G401 (cell line): Measurements from ENCODE around the gene LTV1. TPM values are rescaled to one million over a fixed set of nuclear protein-coding genes. Genes with fewer than 3 reads are reported as not detected.
A peak's percentile ranks its signal among the peaks of the same experiment; 100 is the strongest.
"Not testable (repeated sequence)": the region's sequence is repeated elsewhere in the genome, so short reads cannot be mapped to it uniquely, and the experiment has no call there.

Experiments used
- DNase-seq: peaks from one replicate; pipeline ENCODE4 v3.0.0-alpha.2; 2015; ENCODE audit warnings: low spot score
- in situ Hi-C: cut with HindIII; loops from 2 replicates; pipeline ENCODE4 v1.10.0; 2016; ENCODE audit warnings: low sequenced_read_pairs, mixed read lengths
- total RNA-seq: library from RNA; depleted of rRNA; stranded (reverse); fragments of >200 nt; shearing (Covaris generic); gene quantifications from 2 replicates; pipeline ENCODE4 v1.2.3, GENCODE V29; 2014

LTV1 gene
- total RNA-seq, 1 experiment from 2014 or later, result 37.0 TPM

DNA sequence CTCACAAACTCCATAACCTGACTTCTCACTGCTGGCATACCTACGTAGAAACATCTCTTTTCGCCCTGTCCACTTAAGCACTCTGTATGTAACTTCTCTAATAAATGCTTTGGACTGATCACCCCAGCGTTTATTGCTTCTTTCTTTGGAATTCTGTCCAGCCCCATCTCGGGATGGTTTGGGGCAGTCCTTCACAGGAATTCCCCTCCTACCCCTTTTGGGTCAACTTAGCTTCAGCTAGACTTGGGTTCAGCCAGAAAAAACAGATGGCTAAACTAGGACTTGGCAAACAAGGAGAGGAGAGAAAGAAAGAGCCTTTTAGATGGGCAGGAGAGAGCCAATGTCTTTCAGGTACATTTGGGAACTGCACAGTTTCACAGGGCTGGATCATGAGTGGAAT, 3.9 kb upstream of the LTV1 start:
- no peak for DNase-seq
- in situ Hi-C loops, result no loop called here

GRCh38 chr6:143840595-143841265, 2.4 kb upstream of the LTV1 start:
- no peak for DNase-seq
- in situ Hi-C loops, result no loop called here

DNA sequence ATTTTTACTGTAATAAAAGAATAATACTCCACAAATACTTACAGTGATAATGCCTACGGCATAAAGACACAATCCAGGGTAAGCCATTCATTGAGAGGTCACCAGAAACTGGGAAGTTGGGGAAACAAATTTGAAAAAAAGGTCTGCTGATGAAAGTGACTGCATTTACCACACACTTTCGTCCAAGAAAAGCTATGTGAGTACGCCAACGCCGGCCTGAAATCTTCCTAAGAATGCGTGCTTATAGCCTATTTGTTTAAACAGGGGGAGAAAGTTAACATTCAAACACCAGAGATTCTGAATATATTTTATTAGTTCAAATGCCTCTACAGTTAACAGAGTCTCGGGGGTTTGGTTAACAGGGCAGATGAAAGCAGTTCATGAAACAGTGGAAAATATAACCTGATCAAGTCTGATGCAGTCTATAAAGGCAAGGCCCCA, 657 bp upstream of the LTV1 start:
- in situ Hi-C loops, result no loop called here
- DNase-seq, result peak; percentile 71

DNA sequence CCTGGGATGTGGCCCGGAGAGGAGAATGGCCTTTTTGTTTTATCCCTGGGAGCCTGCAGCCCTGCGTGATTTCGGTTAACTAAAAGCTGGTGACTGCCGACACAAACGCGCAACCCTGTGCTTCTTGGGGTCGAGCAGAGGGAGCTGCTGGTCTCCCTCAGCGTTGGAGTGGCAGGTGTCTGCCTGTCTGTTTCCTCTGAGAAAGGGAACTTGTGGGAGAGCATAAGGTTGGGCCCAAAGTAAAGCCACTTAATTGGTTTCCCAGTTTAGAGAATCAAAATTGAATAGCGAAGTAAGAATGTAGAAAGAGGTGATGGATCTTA, 500 bp downstream of the LTV1 start:
- in situ Hi-C loops, result no loop called here
- DNase-seq, result no peak

DNA sequence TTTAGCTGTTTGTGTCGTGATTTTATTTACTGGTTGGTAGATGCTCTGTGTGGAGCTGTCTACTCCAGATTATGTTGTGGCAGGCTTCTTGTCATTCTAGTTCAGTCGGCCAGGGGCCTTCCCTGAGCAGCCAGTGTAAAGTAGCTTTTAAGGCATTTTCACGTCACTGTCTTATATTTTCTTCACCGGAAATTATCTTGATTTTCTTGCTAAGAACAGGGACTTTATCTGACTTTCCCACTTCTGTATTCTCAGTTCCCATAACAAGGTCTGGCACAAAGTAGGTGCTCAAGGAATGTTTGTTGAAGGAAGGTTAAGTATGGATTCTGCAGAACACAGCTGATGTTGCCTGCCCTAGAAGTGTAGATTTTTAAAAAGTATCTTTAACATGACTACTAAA, 868 bp downstream of the LTV1 start:
- no peak for DNase-seq
- in situ Hi-C loops, result no loop called here

DNA sequence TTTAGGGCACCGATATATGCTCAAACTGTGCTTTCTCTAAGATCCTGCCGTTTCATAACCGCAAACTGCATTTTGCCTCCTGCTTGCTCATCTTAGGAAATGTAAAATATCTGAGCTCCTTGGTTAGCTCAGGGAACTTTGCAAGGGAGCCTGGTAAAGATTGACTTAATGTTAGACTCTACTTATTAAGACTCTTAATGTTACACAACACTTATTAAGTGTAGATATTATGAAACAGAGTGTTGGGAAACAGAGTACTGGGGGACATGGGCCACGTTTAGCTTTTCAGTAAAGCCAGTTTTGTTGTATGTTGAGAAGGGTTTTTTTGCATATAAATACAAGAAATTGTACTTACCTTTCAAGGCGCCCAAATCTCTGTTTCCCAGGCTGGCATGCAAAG, 1.9 kb downstream of the LTV1 start:
- DNase-seq, result no peak
- in situ Hi-C loops, result no loop called here

GRCh38 chr6:143851706-143852105, 8.6 kb downstream of the LTV1 start:
- DNase-seq, in situ Hi-C loops: not testable (repeated sequence)

DNA sequence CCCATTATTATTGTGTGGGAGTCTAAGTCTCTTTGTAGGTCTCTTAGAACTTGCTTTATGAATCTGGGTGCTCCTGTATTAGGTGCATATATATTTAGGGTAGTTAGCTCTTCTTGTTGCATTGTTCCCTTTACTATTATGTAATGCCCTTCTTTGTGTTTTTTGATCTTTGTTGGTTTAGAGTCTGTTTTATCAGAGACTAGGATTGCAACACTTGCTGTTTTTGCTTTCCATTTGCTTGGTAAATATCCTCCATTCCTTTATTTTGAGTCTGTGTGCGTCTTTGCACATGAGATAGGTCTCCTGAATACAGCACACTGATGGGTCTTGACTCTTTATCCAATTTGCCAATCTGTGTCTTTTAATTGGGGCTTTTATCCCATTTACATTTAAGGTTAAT, 11.9 kb downstream of the LTV1 start:
- in situ Hi-C loops, DNase-seq: not testable (repeated sequence)

GRCh38 chr6:143856762-143857161, 13.6 kb downstream of the LTV1 start:
- DNase-seq, in situ Hi-C loops: not testable (repeated sequence)

- in situ Hi-C loops, result no loop called here
- no peak for DNase-seq
Observed at GRCh38 chr6:143857651-143858050, 14.5 kb downstream of the LTV1 start.

DNA sequence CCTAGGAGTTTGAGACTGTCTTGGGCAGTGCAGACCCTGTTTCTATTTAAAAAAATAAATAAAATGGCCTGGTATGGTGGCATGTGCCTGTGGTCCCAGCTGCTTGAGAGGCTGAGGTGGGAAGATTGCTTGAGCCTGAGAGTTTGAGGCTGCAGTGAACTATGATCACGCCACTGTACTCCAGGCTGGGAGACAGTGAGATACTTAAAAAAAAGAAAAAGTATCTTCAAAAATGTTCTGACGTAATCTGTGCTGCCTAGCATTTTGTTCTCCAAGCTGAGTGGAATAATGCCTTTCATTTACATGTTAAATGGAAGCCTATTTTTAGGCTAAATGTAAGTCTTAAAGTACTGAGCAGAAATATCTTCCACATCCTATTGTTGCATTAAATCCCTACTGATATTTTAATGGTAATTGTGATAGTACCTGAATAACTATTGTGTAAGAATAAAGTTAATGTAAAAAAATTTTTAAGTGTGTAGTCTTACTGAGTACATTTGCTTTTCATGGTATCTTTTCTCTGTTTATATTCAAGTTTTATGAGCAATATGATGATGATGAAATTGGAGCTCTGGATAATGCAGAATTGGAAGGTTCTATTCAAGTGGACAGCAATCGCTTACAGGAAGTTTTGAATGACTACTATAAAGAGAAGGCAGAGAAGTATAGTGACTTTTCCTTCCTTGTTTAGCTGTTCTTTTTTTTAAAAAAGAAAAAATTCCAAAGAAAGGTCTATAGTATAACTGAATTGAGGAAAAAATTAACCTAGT, 16.9 kb downstream of the LTV1 start:
- DNase-seq, result no peak
- in situ Hi-C loops, result no loop called here

GRCh38 chr6:143863771-143864170, 20.6 kb downstream of the LTV1 start:
- no peak for DNase-seq
- in situ Hi-C loops, result no loop called here

- DNase-seq, result no peak
Observed at GRCh38 chr6:143864234-143864633, 21.1 kb downstream of the LTV1 start, which contains the start of gene ZC2HC1B. ZC2HC1B (plus strand) TSS chr6:143864474; CDS start chr6:143864540, 66 bp downstream.

GRCh38 chr6:143867236-143867635, 24.1 kb downstream of the LTV1 start:
- in situ Hi-C loops, result no loop called here
- no peak for DNase-seq

More at GRCh38 chr6:143864234-143864633, 21.1 kb downstream of the LTV1 start, which contains the start of gene ZC2HC1B:
- in situ Hi-C loops, result no loop called here

DNA sequence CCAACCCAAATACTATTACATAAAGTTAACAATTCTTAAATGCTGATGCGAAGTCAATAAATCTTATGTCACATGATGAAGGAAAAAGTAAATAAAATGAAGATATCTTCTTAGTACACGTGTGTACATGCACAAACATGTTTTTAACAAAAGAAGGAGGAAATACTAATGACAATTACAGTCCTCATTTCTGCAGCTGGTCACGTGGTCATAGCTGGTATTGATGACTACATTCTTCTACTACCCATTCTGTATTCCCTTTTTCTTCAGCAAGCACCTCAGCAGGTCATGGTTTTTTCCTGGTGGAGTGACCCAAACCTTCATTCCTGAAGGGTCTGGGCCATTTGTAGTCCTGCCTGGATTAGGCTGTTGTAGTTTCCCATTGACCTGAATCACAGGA, 25.7 kb downstream of the LTV1 start:
- in situ Hi-C loops, DNase-seq: not testable (repeated sequence)

GRCh38 chr6:143871202-143871730, 28.1 kb downstream of the LTV1 start:
- DNase-seq, in situ Hi-C loops: not testable (repeated sequence)

DNA sequence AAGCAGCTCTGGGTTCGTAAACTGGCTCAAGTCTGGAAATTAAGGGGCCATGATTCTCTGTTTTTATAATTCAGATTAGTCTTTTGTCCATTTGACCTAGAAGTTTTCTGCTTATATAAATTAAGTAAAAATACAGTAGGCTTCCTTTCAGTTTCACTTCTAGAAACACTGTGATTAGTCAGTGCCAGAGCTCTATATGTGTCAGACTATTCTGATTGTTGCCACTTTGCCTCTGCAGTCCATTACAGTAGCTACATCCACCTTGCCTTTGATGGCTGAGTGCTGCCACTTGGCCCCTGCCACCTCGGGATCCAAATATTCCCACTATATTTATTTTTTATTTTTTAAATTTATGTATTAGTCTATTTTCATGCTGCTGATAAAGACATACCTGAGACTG, 29.1 kb downstream of the LTV1 start:
- no peak for DNase-seq
- in situ Hi-C loops, result no loop called here

- DNase-seq, in situ Hi-C loops: not testable (repeated sequence)
Observed at GRCh38 chr6:143873600-143873999, 30.5 kb downstream of the LTV1 start.

- in situ Hi-C loops, result not testable (repeated sequence)
Observed at GRCh38 chr6:143874503-143874902, 31.4 kb downstream of the LTV1 start.

DNA sequence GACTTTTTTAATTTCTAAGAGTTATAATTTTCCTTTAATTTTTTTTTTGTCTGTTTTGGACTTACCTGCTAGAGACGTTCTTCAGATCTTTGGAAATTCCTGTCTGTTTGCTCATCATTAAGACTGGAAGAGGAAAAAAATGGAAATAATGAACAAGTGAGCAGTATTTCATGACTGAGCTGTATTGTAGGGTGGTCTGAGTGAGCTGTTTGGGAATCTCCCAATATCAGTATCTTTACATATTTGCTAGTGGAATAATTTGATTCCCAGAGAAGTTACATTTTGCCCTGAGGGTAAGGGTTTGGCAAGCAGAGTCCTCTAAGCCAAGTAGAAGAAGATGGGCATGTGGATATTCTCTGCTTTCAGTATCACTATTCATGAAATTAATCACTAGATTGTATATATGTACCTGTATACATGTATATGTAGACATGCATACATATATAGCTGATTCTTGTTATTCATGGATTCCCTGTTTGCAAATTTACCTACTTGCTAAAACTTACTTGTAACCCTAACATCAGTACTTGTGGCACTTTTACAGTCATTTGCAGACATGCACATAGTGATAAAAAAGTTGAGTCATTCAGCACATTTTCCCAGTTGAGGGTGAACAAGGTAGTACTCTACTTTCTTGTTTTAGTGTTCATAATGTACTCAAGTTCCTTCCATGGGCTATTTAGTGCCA, 34.6 kb downstream of the LTV1 start:
- in situ Hi-C loops, result no loop called here
- DNase-seq, result no peak

More at GRCh38 chr6:143874503-143874902, 31.4 kb downstream of the LTV1 start:
- DNase-seq, result not testable (repeated sequence)
